ENCODE results near the gene IDH3B. TPM values are rescaled to one million over a fixed set of nuclear protein-coding genes. Genes with fewer than 3 reads are reported as not detected.
"Not testable (repeated sequence)": the region's sequence is repeated elsewhere in the genome, so short reads cannot be mapped to it uniquely, and the experiment has no call there.

IDH3B gene
- polyA plus RNA-seq, 1 donor from 2014 or later, result 108 TPM

GRCh38 chr20:2698186-2698817, 34.3 kb upstream of the IDH3B start:
- H3K4me1 Mint-ChIP-seq, result no peaks in the 10 kb centered on the region
- H3K36me3 Mint-ChIP-seq, result peaks cover 2% of the 10 kb centered on the region
- H3K27ac Mint-ChIP-seq, result no peak overlapping the region
- H3K9me3 Mint-ChIP-seq, result no peaks in the 10 kb centered on the region
- peaks cover 31% of the 10 kb centered on the region for H3K27me3 Mint-ChIP-seq
- no peak overlapping the region for H3K4me3 Mint-ChIP-seq

GRCh38 chr20:2697768-2698167, 33.8 kb upstream of the IDH3B start:
- Mint-ChIP-seq H3K36me3 (peaks cover 2% of the 10 kb centered on the region), H3K27me3 (peaks cover 31% of the 10 kb centered on the region), H3K27ac (no peak overlapping the region), H3K9me3 (no peaks in the 10 kb centered on the region), H3K4me1 (no peaks in the 10 kb centered on the region), H3K4me3 (no peak overlapping the region)

- peaks cover 36% of the 10 kb centered on the region for H3K27me3 Mint-ChIP-seq
- H3K4me1 Mint-ChIP-seq, result peaks cover 3 to 5% (median 4%) of the 10 kb centered on the region in 3 donors
- H3K4me3 Mint-ChIP-seq, result no peak overlapping the region
- H3K27ac Mint-ChIP-seq, result no peak overlapping the region
- peaks cover 2% of the 10 kb centered on the region for H3K36me3 Mint-ChIP-seq
- H3K9me3 Mint-ChIP-seq, result no peaks in the 10 kb centered on the region
Measured at GRCh38 chr20:2696646-2697045, 32.6 kb upstream of the IDH3B start.

- H3K9me3 Mint-ChIP-seq, H3K4me1 Mint-ChIP-seq, H3K36me3 Mint-ChIP-seq, H3K27ac Mint-ChIP-seq: not testable (repeated sequence)
- Mint-ChIP-seq H3K4me3 (peak overlapping the region in 2 of 4 donors; percentile 66 to 75), H3K27me3 (peaks cover 41% of the 10 kb centered on the region)
Measured at GRCh38 chr20:2695984-2696525, 32.0 kb upstream of the IDH3B start.

- peaks cover 3 to 8% (median 8%) of the 10 kb centered on the region in 3 donors for H3K4me1 Mint-ChIP-seq
- peaks cover 42% of the 10 kb centered on the region for H3K27me3 Mint-ChIP-seq
- H3K36me3 Mint-ChIP-seq, result peaks cover 2% of the 10 kb centered on the region
- no peaks in the 10 kb centered on the region for H3K9me3 Mint-ChIP-seq
- H3K27ac Mint-ChIP-seq, result no peak overlapping the region
- H3K4me3 Mint-ChIP-seq, result peak overlapping the region in 3 of 4 donors; percentile 42 to 82 (median 75)
Measured at GRCh38 chr20:2695206-2695983, 31.4 kb upstream of the IDH3B start.

- Mint-ChIP-seq H3K27ac (no peak overlapping the region), H3K27me3 (peaks cover 44% of the 10 kb centered on the region)
Measured at GRCh38 chr20:2694519-2694918, 30.5 kb upstream of the IDH3B start.

GRCh38 chr20:2694008-2694471, 30.0 kb upstream of the IDH3B start:
- H3K4me3 Mint-ChIP-seq, result peak overlapping the region in 1 of 4 donors; percentile 41
- H3K36me3 Mint-ChIP-seq, result peaks cover 2% of the 10 kb centered on the region
- H3K4me1 Mint-ChIP-seq, result peaks cover 3 to 8% (median 8%) of the 10 kb centered on the region in 3 donors
- H3K27me3 Mint-ChIP-seq, result peaks cover 47% of the 10 kb centered on the region
- H3K27ac Mint-ChIP-seq, result no peak overlapping the region
- H3K9me3 Mint-ChIP-seq, result no peaks in the 10 kb centered on the region

More at GRCh38 chr20:2694519-2694918, 30.5 kb upstream of the IDH3B start:
- Mint-ChIP-seq H3K9me3 (no peaks in the 10 kb centered on the region), H3K4me1 (peaks cover 3 to 8% (median 8%) of the 10 kb centered on the region in 3 donors), H3K36me3 (peaks cover 2% of the 10 kb centered on the region), H3K4me3 (peak overlapping the region in 3 of 4 donors; percentile 41 to 82 (median 75))

- Mint-ChIP-seq H3K9me3 (no peaks in the 10 kb centered on the region), H3K4me3 (no peak overlapping the region), H3K27me3 (peaks cover 48% of the 10 kb centered on the region), H3K36me3 (no peaks in the 10 kb centered on the region), H3K27ac (no peak overlapping the region), H3K4me1 (peaks cover 3 to 8% (median 8%) of the 10 kb centered on the region in 3 donors)
Measured at GRCh38 chr20:2693286-2694007, 29.4 kb upstream of the IDH3B start.

- Mint-ChIP-seq H3K27ac (no peak overlapping the region), H3K36me3 (no peaks in the 10 kb centered on the region), H3K4me1 (peaks cover 3 to 8% (median 8%) of the 10 kb centered on the region in 3 donors), H3K9me3 (no peaks in the 10 kb centered on the region), H3K27me3 (peaks cover 52% of the 10 kb centered on the region), H3K4me3 (no peak overlapping the region)
Measured at GRCh38 chr20:2692886-2693285, 28.9 kb upstream of the IDH3B start.

- Mint-ChIP-seq H3K36me3 (no peaks in the 10 kb centered on the region), H3K4me3 (peak within 1 kb of the TSS; percentile 85 to 97 (median 92)), H3K9me3 (no peaks in the 10 kb centered on the region), H3K27me3 (peaks cover 58% of the 10 kb centered on the region), H3K4me1 (peaks cover 3 to 10% (median 8%) of the 10 kb centered on the region in 3 donors), H3K27ac (peak within 1 kb of the TSS in 2 of 3 donors; percentile 18 to 76)
Measured at GRCh38 chr20:2692036-2692885, 28.2 kb upstream of the IDH3B start, which contains the start of gene EBF4. TSS of gene EBF4 (plus strand) at chr20:2692780. CDS start at chr20:2693646, 866 bp downstream.

- peaks cover 57% of the 10 kb centered on the region for H3K27me3 Mint-ChIP-seq
- no peak overlapping the region for H3K27ac Mint-ChIP-seq
- H3K4me1 Mint-ChIP-seq, result peaks cover 3 to 10% (median 8%) of the 10 kb centered on the region in 3 donors
- peak overlapping the region; percentile 85 to 97 (median 92) for H3K4me3 Mint-ChIP-seq
- no peaks in the 10 kb centered on the region for H3K36me3 Mint-ChIP-seq
- no peaks in the 10 kb centered on the region for H3K9me3 Mint-ChIP-seq
Measured at GRCh38 chr20:2691663-2692035, 27.6 kb upstream of the IDH3B start.

- Mint-ChIP-seq H3K36me3 (no peaks in the 10 kb centered on the region), H3K9me3 (no peaks in the 10 kb centered on the region), H3K27me3 (peaks cover 53% of the 10 kb centered on the region), H3K4me1 (peaks cover 3 to 10% (median 8%) of the 10 kb centered on the region in 3 donors), H3K4me3 (peak overlapping the region; percentile 75 to 97 (median 86)), H3K27ac (no peak overlapping the region)
Measured at GRCh38 chr20:2691127-2691526, 27.1 kb upstream of the IDH3B start.

- Mint-ChIP-seq H3K27me3 (peaks cover 49% of the 10 kb centered on the region), H3K27ac (peak overlapping the region in 1 of 3 donors; percentile 67), H3K4me3 (peak overlapping the region; percentile 75 to 97 (median 86)), H3K36me3 (no peaks in the 10 kb centered on the region), H3K4me1 (peaks cover 3 to 10% (median 8%) of the 10 kb centered on the region in 3 donors), H3K9me3 (no peaks in the 10 kb centered on the region)
Measured at GRCh38 chr20:2690718-2691117, 26.7 kb upstream of the IDH3B start.

- Mint-ChIP-seq H3K4me3 (peak overlapping the region in 3 of 4 donors; percentile 75 to 97 (median 88)), H3K27ac (peak overlapping the region in 1 of 3 donors; percentile 67), H3K27me3 (peaks cover 46% of the 10 kb centered on the region), H3K9me3 (no peaks in the 10 kb centered on the region), H3K4me1 (peaks cover 3 to 10% (median 8%) of the 10 kb centered on the region in 3 donors), H3K36me3 (no peaks in the 10 kb centered on the region)
Measured at GRCh38 chr20:2690213-2690612, 26.2 kb upstream of the IDH3B start.

All from IgD-negative memory B cell (primary cell).